ENCODE measurements around the gene GATA3.

Gene GATA3

GRCh38 chr10:8051109-8051821 is 3.2 kb upstream of the GATA3 start:
- DNase-seq = no peak

DNA sequence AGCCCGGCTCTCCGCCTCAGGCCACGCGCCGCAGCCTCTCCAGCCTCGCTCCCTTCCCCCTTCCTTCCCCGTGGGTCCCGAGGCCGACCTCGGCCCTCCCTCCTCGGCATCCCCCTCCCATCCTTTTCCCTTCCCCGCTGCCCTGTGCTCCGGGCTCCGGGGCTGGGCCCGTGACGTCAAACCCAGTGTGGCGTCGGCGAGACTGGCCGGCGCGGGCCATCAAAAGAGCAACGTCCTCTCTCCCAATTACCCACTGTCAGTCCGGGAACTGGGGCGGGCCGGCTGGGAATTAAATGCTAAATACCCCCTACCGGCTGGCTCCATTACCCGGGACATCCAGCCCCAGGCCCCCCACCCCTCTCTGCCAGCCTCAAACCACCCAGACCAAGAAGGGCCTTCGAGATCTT is 2.6 kb upstream of the GATA3 start:
- DNase-seq = no peak

DNA sequence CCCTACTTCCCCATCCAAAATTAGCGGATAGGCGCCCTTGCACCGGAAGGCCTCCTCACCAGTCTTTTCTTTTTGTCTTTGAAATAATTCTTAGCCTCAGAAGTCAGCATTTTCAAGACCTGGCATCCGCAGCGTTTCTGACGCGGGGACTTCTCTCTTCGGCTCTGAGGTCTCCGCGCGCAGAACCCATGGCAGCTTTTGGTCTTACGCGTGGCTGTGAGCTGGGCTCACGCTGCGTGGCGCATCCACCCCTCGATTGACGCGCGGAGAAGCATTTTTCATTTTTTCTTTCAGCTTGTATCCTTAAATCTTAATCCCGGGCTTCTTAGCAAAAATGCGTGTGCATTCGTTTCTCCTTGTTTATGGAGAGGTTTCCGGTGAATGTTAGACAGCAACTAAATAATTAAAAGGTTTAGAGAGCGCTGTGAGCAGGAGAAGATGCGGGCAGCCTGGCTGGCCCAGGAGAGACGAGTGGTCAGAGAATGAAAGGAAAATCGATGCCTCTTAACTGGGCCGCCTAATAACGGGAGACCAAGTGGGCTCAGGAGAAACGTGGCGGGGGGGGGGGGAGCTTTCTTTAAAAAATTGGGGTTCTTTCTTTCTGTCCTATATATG is 2.0 kb upstream of the GATA3 start:
- no peak for DNase-seq

GRCh38 chr10:8052956-8053445 is 1.5 kb upstream of the GATA3 start:
- DNase-seq = no peak

DNA sequence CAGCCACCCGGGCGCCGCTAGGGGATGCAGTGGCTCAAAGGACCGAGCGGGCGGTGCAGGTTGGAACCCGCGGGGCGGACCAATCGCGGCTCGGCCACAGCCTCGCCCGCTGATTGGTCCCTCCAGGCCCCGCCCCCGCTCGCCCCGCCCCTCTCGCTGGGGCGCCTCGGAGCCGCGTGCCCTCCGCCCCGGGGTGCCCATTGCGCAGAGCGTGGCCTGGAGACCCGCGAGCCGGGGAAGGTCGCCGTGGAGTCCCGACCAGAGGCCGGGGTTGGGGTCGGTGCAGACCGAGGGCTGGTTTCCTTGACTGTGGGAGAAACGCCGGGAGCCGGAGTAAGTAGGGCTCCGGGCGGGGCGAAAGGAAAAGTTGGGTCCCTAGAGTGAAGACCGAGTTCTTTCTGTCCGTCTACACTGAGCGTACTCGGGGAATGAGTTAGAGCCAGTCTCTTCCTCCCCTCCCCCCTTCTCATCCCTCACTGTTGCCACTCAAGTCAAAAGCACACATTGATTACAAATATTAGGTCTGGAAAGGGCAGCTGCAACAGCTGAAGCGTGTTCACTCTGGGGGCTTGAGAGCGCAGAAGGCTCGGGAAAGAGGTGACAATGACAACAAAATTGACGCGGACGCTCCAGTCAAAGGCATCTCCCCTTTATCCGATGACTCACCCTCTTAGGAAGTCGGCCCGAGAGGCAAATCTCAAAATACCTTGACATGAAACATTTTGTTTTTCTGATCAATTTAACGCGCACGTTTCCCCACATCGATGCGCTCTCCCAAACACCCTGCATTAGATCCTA is 843 bp upstream of the GATA3 start:
- peak; percentile 11 for DNase-seq

GRCh38 chr10:8054244-8054493 is 319 bp upstream of the GATA3 start:
- no peak for DNase-seq

- no peak for DNase-seq
These were observed 1.2 kb downstream of the GATA3 start for GRCh38 chr10:8055420-8056349.

DNA sequence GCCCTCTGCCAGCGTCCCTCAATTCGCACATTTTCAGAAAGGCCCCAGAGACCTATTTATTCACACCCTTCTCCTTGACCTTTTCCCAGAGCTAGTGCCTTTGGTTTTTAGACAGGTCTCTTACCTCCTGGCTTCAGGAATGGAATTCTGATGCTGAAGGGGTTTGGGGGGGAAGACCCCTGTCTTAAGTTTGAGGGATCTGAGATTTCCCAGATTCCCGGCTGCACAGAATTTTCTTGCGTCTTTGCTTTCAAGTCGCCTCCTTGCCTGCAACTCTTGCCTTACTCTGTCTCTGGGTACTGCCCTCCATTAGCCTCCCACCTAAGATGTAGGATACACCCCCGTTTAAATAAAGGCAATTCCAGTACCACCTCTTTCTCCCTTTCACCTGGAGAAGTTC is 1.9 kb downstream of the GATA3 start:
- DNase-seq = no peak

DNA sequence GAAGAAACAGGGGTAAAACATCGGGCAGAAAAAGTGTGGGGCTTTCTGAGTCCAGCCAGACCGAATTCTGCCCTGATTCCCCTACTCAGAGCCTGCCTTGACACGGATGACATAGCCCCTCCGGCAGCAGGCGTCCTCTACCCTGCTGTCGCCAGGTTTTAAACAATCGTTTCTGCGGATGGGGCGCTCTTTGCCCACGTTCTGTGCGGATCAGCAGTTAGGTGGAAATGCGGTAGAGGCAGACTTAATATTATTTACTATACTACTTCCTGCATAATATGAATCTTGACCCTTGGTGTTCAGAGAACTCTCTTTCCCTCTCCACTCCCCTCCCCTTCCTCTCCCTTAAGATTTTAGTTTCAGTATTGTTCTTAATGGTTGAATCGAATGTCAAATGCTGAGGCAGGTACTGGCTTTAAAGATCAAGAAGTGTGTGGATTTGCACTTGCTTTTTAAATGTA is 2.4 kb downstream of the GATA3 start:
- DNase-seq = no peak

- no peak for DNase-seq
These were observed 3.3 kb downstream of the GATA3 start for GRCh38 chr10:8057636-8058273.

DNA sequence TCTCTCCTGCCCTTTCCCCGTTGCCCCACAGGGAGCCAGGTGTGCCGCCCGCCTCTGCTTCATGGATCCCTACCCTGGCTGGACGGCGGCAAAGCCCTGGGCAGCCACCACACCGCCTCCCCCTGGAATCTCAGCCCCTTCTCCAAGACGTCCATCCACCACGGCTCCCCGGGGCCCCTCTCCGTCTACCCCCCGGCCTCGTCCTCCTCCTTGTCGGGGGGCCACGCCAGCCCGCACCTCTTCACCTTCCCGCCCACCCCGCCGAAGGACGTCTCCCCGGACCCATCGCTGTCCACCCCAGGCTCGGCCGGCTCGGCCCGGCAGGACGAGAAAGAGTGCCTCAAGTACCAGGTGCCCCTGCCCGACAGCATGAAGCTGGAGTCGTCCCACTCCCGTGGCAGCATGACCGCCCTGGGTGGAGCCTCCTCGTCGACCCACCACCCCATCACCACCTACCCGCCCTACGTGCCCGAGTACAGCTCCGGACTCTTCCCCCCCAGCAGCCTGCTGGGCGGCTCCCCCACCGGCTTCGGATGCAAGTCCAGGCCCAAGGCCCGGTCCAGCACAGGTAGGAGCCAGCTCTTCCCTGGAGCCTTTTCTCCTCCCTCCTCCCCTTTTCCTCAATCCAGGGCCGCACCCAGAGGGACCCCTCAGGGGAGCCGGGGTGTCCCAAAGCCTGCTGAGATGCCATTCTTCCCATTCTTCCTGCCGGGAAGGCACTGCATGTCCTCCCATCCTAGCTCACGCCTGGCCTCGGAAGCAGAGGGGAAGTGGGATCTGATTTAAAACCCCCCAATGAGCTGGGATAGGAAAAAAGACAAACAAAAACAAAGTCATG is 4.0 kb downstream of the GATA3 start:
- DNase-seq = no peak

DNA sequence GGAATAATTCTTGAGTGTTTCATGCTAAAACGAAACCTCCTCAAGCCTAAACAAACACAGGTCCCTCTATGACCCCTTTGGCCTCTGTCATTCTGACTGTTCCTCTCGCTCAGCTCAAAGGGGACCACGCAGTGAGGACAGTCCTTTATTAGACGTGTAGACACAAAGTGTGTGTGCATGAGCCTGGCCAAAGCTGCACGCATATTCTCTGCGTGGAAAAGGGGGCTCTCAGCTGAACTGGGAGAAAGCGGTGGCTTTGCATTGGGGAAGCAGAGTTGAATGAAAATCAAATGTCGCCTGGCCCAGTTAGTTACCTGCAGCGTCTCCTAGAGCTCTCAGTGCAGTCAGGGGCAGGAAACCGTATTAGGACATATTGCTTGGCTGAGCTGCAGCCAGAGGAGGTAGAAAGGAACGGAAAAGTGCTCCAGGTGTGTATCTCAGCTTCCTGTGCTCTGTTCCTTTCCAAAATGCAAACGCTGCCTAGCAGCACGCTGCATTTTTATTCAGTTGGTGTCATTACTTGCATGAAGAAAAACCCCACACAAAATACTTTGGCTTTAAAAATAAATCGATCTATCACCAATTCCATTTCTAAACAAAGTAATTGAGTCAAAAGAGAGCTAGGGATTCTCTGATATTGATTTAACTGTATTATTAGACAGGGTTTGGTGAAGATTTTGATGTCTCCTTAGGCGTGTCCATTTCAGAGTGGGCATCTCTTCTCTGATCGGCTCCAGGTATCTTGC is 4.9 kb downstream of the GATA3 start:
- DNase-seq = no peak

DNA sequence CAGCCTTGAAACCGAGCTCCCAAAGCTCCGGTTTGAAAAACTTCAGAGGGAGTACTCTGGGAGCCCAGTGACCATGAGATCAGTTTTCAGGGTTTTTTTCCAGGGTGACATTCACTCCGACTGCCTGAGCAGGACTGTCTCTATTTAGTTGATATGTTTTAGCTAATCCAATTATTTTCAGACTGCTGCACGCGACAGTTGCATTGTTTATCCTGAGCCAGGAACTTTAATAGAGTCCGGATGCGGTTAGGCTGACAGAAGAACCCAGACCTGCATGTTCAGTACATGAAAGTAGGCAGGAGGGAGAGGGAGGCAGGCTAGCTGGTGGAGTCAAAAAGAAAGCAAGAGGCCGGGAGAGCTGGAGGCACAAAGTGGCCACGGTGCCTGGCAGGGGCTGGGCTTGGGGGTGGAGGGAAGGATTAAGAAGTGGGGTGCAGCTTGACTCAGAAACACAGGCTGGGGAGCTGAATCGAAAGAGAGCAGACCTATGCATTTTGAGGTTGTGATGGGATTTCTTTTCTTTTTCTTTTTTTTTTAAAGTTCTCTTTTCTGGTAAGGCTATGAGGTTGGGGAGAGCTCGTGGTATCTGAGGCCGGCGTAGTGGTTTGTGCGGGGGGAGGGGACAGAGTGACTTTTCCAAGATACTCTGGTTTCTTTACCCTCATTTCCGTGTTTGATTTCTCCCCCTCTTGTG is 5.7 kb downstream of the GATA3 start:
- no peak for DNase-seq

DNA sequence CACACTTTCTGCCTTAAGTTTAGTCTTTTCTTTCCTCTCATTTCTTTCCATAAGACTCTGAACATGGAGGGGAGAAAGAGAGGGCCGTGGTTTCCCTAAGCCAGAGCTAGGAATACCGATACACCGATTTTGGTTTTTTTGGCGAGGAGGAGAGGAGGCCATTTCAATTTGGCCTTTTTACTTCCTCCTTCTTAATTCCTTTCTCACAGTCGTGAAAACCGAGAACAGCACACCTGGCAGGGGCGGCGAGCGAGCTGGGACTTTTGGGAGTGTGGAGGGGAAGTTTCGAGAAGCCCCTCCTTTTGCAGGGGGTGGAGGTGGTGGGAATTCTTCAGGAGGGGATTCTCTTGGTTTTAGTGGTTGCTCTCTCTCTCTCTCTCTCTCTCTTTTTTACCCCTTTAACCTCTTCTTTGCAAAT is 6.2 kb downstream of the GATA3 start:
- no peak for DNase-seq

GRCh38 chr10:8061274-8062211 is 7.1 kb downstream of the GATA3 start:
- no peak for DNase-seq

GRCh38 chr10:8063128-8063908 is 8.8 kb downstream of the GATA3 start:
- DNase-seq = no peak

- no peak for DNase-seq
These were observed 9.4 kb downstream of the GATA3 start for GRCh38 chr10:8063935-8064334.

DNA sequence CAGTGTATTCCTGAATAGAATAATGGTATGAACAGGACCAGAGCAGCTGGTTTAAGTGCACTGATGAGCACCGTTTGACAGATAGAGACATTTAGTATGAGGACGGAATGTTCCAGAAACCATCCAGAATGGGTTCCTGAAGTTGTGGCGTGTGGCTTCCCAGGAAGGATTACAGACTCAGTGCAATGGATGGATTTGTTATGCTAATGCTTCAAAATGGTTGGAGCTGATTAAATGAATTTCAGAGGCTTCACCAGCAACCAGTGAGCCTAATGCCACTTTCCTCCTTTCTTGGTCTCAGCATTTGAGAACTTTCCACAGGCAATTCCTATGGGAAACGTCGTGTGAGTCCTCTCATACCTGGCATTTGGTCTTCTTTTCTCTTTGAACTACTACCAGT is 9.9 kb downstream of the GATA3 start:
- no peak for DNase-seq
